Panc1 (cell line): Measurements from ENCODE around the gene PVALB. TPM values are rescaled to one million over a fixed set of nuclear protein-coding genes. Genes with fewer than 3 reads are reported as not detected.

Source experiments
- ATAC-seq: fragments of 200-7000 bp; cut with Tn5 transposase; 2 replicates; pipeline ENCODE4 v1.9.1; 2020; ENCODE audit warnings: mild to moderate bottlenecking, moderate library complexity
- BruUV-seq: library from RNA; stranded (reverse); fragments of 400-500 nt; replicated peaks from 2 replicates; lab custom pipeline; 2021; lab: Mats Ljungman, UMichigan
- CTCF ChIA-PET: fragments of 300-600 bp; sonication (Branson Sonifier 250); formaldehyde crosslinking; loops from one replicate; lab custom pipeline; 2022; ENCODE audit warnings: antibody characterized with exemption; lab: Charles Lee
- POLR2A ChIA-PET: fragments of 300-600 bp; sonication (Branson Sonifier 250); formaldehyde crosslinking; loops from one replicate; lab custom pipeline; 2022; ENCODE audit warnings: antibody characterized with exemption; lab: Charles Lee
- DNase-seq: peaks from one replicate; pipeline ENCODE4 v3.0.0-alpha.2; 2010; ENCODE audit warnings: low read depth, low spot score
- H3K27ac ChIP-seq: 2 replicates; pipeline ENCODE4 v1.5.1; 2011; ENCODE audit warnings: mild to moderate bottlenecking, low read length, inconsistent platforms
- H3K27me3 ChIP-seq: fragments of 200-500 bp; sonication (Bioruptor generic); 2 replicates; pipeline ENCODE4 v1.6.0; 2014; ENCODE audit warnings: low read length, inconsistent platforms; ENCODE audit not compliant: control insufficient read depth, insufficient read depth
- H3K36me3 ChIP-seq: fragments of 200-500 bp; sonication (Bioruptor generic); 2 replicates; pipeline ENCODE4 v1.5.1; 2014; ENCODE audit warnings: inconsistent platforms, mild to moderate bottlenecking, low read length, moderate library complexity; ENCODE audit not compliant: control insufficient read depth, insufficient read depth
- H3K4me1 ChIP-seq: 2 replicates; pipeline ENCODE4 v1.5.1; 2011; ENCODE audit warnings: inconsistent platforms, mild to moderate bottlenecking, low read length, moderate library complexity; ENCODE audit not compliant: control insufficient read depth, insufficient read depth
- H3K4me3 ChIP-seq, 2 experiments: 2 replicates each; pipeline ENCODE4 v1.5.1; 2011 to 2012; ENCODE audit warnings: low read depth in 2 of 2, low read length in 2 of 2, mild to moderate bottlenecking in 2 of 2, inconsistent platforms in 1 of 2, moderate library complexity in 1 of 2
- H3K9me3 ChIP-seq: fragments of 200-500 bp; sonication (Bioruptor generic); 2 replicates; pipeline ENCODE4 v1.5.1; 2014; ENCODE audit warnings: low read depth, mild to moderate bottlenecking, inconsistent platforms, low read length, moderate library complexity; ENCODE audit not compliant: control insufficient read depth, insufficient read depth
- POLR2AphosphoS5 ChIP-seq: IDR thresholded peaks from 2 replicates; pipeline ENCODE4 v1.6.1; 2012; ENCODE audit warnings: mild to moderate bottlenecking, low read depth, low read length, moderate library complexity
- SIN3A ChIP-seq: IDR thresholded peaks from 2 replicates; pipeline ENCODE4 v1.6.1; 2012; ENCODE audit warnings: low read depth, mild to moderate bottlenecking, low read length, moderate library complexity, borderline replicate concordance; ENCODE audit not compliant: insufficient read depth
- TCF7L2 ChIP-seq: IDR thresholded peaks from 2 replicates; pipeline ENCODE4 v1.6.1; 2011; ENCODE audit warnings: mild to moderate bottlenecking, low read depth, low read length, inconsistent platforms
- in situ Hi-C: cut with HindIII; loops from 2 replicates; pipeline ENCODE4 v1.10.0; 2016; ENCODE audit warnings: low sequenced_read_pairs, low pct_unique_long_range_greater_than_20kb
- intact Hi-C: fragments of 100-400 bp; cut with micrococcal nuclease; formaldehyde crosslinking; loops from one replicate; pipeline ENCODE4 v1.10.0; 2022; ENCODE audit not compliant: unreplicated experiment
- total RNA-seq: library from RNA; stranded (reverse); gene quantifications from one replicate; pipeline ENCODE4 v1.2.1, GENCODE V29; 2021; ENCODE audit not compliant: unreplicated experiment
- TF ChIP-seq, protein P1 (sequence below): fragments of 450-650 bp; IDR thresholded peaks from 2 replicates; pipeline ENCODE4 v1.5.1; 2017; ENCODE audit warnings: mild to moderate bottlenecking
- TF ChIP-seq, protein P2 (sequence below), 2 experiments: IDR thresholded peaks; 2 replicates each; pipeline ENCODE4 v1.6.1; 2011 to 2012; ENCODE audit warnings: low read depth in 2 of 2, control low read depth in 1 of 2, low read length in 1 of 2, mild to moderate bottlenecking in 1 of 2, moderate library complexity in 1 of 2; ENCODE audit not compliant: insufficient read depth in 1 of 2

PVALB gene
- total RNA-seq, 1 experiment from 2014 or later = not detected

GRCh38 chr22:36781656-36782627, 34.9 kb downstream of the PVALB start:
- Histone ChIP-seq H3K27me3 (no peaks in the 10 kb centered on the region), H3K27ac (no peak overlapping the region), H3K4me1 (peaks cover 4% of the 10 kb centered on the region; the same call in 1 of the 2 replicates), H3K36me3 (no peaks in the 10 kb centered on the region), H3K9me3 (no peaks in the 10 kb centered on the region), H3K4me3 (no peak overlapping the region)
- peak; percentile 94 for ATAC-seq
- DNase-seq = no peak
- ChIA-PET CTCF (interaction anchor here (0.6 kb wide), 3 partner anchors 74 to 112 kb away, joined by 3 to 10 read pairs (median 3); partner anchors contain the start of gene CACNG2), POLR2A (no interaction called here)
- intact Hi-C loops (loop anchor here (2.0 to 5.0 kb wide), 2 partner anchors 75 to 195 kb away; no protein-coding TSS in a partner anchor), in situ Hi-C loops (no loop called here)
- TF ChIP-seq SIN3A = no peak
- TF ChIP-seq TCF7L2 = peak; percentile 32; the same call in 1 of the 2 replicates
- TF ChIP-seq, protein P1, sequence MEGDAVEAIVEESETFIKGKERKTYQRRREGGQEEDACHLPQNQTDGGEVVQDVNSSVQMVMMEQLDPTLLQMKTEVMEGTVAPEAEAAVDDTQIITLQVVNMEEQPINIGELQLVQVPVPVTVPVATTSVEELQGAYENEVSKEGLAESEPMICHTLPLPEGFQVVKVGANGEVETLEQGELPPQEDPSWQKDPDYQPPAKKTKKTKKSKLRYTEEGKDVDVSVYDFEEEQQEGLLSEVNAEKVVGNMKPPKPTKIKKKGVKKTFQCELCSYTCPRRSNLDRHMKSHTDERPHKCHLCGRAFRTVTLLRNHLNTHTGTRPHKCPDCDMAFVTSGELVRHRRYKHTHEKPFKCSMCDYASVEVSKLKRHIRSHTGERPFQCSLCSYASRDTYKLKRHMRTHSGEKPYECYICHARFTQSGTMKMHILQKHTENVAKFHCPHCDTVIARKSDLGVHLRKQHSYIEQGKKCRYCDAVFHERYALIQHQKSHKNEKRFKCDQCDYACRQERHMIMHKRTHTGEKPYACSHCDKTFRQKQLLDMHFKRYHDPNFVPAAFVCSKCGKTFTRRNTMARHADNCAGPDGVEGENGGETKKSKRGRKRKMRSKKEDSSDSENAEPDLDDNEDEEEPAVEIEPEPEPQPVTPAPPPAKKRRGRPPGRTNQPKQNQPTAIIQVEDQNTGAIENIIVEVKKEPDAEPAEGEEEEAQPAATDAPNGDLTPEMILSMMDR = peak; percentile 90
- TF ChIP-seq, protein P2, sequence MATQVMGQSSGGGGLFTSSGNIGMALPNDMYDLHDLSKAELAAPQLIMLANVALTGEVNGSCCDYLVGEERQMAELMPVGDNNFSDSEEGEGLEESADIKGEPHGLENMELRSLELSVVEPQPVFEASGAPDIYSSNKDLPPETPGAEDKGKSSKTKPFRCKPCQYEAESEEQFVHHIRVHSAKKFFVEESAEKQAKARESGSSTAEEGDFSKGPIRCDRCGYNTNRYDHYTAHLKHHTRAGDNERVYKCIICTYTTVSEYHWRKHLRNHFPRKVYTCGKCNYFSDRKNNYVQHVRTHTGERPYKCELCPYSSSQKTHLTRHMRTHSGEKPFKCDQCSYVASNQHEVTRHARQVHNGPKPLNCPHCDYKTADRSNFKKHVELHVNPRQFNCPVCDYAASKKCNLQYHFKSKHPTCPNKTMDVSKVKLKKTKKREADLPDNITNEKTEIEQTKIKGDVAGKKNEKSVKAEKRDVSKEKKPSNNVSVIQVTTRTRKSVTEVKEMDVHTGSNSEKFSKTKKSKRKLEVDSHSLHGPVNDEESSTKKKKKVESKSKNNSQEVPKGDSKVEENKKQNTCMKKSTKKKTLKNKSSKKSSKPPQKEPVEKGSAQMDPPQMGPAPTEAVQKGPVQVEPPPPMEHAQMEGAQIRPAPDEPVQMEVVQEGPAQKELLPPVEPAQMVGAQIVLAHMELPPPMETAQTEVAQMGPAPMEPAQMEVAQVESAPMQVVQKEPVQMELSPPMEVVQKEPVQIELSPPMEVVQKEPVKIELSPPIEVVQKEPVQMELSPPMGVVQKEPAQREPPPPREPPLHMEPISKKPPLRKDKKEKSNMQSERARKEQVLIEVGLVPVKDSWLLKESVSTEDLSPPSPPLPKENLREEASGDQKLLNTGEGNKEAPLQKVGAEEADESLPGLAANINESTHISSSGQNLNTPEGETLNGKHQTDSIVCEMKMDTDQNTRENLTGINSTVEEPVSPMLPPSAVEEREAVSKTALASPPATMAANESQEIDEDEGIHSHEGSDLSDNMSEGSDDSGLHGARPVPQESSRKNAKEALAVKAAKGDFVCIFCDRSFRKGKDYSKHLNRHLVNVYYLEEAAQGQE (IDR thresholded peaks at IDR 0.05; ENCODE audit: insufficient read depth in 1 of 2, low read depth in 2 of 2, low read length in 1 of 2) = no peak
- BruUV-seq = no TSS peak

DNA sequence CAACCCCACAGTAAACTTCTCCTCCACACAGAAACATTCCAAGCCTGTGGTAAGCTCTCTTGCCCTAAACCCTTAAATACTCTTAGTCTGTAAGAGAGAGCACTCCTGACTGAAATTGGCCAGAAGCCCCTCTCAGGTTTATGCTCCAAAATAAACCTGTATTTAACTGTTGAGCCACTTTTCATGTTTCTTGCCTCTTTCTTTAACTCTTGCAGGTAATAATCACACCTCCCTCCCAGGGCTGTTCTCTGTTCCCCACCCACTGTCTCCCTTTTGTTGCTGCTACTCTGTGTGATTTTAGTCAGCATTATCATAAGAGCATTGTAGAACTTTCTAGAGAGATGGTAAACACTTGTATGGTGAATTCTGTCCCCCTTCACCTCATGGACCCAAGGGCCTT, 38.8 kb downstream of the PVALB start:
- peaks cover 17% of the 10 kb centered on the region for H3K4me1 ChIP-seq
- ChIA-PET POLR2A (no interaction called here), CTCF (no interaction called here)
- in situ Hi-C loops = no loop called here
- no peaks in the 10 kb centered on the region for H3K27me3 ChIP-seq
- intact Hi-C loops = no loop called here
- H3K9me3 ChIP-seq = no peaks in the 10 kb centered on the region
- H3K4me3 ChIP-seq = no peak overlapping the region
- TF ChIP-seq POLR2AphosphoS5 = no peak
- TF ChIP-seq TCF7L2 = no peak
- TF ChIP-seq, protein P1 = no peak
- TF ChIP-seq, protein P2 (IDR thresholded peaks at IDR 0.05; ENCODE audit: insufficient read depth in 1 of 2, low read depth in 2 of 2, low read length in 1 of 2) = no peak
- TF ChIP-seq SIN3A = no peak
- H3K36me3 ChIP-seq = no peaks in the 10 kb centered on the region
- ATAC-seq (no peak), DNase-seq (no peak)
- no peak overlapping the region for H3K27ac ChIP-seq
- BruUV-seq = no TSS peak
